ENCODE data around the gene DACT2.

DACT2 gene

DNA sequence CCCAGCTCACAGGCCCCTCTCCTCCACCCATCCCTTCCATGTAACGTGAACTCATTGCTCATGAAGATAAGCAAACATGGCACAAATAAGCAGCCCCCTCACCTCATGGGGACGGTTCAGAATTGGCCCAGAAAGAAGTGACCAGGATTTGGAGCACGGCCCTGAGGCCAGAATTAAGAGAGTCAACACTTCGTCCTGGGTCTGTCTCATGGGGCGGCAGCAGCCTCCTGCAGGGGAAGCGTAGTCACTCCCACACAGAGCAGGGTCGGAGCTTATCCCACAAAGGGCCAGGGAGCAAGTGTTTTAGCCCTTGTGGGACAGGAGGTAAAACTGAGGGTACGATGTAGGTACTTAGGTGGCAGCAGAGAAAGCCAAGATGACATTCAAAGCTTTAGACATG is 28.6 kb upstream of the DACT2 start:
- no peak for DNase-seq

DNA sequence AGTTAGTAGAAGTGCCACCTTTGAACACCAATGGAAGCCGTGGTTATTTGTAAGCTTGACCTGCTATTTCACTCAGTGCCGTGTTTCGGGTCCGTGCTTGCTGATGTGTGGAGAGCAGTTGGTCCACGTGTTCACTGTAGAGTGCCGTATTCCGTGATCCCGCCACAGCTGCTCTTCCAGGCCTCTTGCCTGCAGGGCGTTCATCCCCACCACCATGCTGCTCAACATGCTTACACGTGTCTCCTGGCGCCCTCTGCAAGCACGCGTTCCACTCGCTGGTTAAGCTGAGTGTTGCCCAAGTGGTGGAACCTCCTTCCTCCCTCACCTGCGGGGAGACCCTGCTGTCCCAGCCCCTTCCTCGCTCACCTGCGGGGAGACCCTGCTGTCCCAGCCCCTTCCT is 28.0 kb upstream of the DACT2 start:
- DNase-seq = no peak

DNA sequence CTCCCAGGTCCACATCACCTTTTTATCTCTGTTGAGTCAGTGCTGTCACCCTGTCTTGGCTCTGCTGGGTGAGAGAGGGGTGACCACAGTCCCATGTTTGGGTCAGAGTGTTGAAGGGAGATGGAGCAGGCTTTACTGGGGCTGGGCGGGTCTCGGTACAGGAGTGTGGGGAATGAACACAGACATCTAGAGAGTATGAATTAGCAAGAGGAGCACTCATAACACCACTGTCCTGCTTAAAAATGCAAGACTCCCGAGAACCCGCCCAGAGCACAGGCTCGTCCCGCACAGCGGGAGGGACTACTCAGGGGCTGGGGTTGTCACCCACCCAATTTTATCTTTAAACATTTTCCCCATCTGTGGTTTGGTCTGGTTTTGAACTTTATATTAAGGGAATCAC is 27.5 kb upstream of the DACT2 start:
- DNase-seq = no peak

DNA sequence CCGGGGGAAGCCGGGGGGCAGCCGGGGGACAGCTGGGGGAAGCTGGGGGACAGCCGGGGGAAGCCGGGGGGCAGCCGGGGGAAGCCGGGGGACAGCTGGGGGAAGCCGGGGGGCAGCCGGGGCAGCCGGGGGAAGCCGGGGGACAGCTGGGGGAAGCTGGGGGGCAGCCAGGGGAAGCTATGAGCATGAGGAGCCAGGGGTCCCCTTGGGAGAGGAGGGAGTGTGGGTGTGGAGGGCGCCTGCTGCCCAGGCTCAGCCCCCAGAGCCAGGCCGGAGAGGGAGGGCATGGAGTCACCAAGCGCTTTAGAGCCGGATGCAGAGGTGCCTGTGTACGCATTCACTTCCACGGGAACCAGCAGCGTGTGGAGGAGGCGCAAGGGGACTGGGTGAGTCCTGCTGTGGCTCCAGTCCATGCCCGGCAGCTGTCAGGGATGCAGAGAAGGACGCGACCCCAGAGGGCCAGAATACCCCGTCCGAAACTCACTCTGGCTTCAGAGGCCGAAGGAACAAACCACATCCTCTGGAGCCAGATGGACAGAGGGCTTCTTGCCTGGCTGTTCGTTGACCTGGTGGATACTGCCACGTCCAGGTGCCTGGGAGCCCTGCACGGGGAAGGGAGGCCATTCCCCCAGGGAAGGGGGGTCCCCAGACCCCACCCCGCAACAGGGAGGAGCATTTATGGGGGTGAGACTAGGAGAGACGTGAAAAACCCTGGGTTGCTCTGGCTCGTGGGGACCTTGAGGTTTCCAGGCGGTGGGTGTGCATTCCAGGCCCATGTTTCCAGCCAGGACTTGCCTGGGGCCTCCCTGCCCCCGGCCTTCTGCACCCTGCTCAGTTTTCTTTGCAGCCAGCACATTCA is 26.5 kb upstream of the DACT2 start:
- no peak for DNase-seq

DNA sequence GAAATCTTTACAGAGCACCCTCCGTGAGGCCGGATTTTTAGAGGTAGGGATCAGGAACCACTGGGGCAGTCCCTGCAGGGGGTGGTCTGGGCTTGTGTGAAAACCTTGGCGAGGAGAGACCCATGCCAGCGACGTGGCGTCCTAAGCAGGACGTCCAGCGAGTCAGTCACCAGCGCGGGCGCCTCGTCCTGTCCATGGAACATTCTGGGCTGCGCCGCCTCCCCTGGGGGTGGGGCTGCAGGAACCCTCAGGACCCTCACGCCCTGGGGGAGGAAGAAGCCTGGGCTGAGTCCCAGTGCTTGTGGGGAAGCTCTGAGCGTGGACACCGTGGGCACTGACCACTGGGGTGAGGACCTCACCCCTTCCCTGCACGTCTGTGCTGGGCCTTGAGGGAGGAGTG is 25.7 kb upstream of the DACT2 start:
- DNase-seq = no peak

DNA sequence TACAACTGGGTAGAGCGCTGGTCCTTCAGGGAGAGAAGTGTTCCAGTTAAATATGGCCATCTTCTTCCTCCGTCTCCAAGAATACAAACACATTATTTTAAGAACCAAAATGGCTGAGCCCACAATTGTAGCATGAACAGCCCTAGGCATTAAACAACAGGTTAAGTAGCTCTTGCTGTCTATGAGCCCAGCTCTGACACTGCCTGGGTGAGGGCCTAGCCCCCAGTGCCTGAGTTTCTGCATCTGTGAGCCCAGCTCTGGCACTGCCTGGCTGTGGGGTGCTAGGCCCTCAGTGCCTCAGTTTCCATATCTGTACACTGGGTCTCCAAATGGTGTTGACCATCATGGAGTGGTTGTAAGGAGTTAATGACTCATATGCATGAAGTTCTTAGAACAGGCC is 24.8 kb upstream of the DACT2 start:
- no peak for DNase-seq

DNA sequence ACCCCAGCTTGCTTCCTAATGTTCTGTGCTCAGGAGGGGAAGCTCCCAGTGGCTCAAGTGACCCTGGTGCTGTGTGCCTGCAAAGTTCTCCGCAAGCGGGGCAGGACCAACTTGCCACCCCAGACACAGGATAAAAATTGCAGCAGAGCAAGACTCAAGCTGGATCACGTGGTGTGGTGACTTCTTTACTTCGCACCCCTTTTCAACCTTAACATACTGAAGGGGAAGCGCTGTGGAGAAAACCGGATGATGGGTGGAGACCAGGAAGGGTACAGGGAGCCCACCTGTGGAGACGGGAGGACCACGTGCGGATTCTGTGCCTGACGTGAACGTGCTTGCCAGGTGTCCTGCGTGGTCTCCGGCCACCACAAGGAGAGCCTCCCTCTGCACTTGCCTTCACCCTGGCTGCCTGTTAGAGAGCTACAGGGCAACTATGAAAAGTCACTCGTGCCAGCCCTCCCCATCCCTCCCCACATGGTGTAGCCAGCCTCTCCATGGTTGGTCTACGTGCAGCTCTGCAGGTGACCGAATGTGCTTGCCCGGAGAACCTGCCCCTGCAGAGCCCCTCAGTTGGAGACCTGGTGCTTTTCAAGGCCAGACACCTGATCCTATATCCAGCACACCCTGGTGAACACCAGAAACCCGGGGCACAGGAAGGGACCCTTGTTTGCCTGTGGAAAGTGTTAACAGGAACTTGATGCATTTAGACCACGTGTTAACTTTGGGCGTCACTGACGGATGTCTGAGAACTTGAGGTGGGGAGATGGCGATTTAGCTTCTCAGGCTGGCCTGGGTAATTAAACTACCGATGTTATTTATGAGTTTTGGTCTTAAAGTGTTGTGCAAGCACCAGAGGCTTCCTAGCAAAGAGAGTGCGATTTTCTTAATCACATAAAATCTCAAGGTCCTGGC is 23.9 kb upstream of the DACT2 start:
- DNase-seq = no peak

DNA sequence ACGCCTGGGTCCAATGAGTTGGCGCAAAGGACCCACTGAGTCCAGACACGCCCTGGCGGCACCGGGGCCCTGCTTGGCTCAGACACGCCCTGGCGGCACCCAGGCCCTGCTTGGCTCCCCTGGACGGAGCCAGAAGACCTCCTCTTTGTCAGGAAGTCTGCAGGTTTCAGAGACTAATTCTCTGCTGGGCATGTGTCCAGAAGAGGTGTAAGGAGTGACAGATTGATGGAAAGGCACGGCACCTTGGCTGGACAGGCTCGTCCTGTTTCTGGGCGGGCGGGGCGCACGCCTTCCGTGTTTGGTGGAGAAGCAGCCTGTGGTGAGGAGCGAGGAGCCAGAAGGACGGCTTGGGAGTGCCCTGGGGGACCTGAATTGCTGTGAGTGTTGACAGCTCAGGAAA is 23.1 kb upstream of the DACT2 start:
- no peak for DNase-seq

DNA sequence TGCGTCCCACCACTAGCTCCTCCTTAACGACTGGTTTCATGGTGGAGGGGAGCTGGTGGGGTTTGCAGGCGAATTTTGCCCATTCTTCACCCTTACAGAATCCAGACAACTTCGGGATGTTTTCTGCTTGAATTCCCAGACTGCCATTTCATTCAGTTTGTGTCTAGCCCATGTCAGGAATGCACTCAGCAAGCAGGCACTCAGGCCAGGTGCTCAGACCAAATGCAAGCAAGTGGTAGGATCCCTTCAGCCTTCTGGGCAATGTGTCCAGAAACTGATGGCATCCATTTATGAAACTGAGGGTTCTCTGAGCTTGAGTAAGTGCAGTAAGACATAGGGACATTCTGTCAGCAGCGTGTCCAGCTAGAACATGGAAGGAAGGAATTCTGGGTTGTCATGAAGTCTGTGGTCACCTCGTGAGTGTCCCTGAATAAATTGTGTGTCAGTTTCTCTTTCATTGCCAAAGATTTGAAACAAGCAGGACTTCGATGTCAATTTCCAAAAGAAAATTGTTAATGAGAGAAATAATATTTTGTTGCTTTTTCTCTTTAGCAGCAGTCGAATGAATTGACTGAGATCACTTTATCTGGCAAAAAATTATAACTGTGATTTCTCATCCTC is 21.8 kb upstream of the DACT2 start:
- no peak for DNase-seq

DNA sequence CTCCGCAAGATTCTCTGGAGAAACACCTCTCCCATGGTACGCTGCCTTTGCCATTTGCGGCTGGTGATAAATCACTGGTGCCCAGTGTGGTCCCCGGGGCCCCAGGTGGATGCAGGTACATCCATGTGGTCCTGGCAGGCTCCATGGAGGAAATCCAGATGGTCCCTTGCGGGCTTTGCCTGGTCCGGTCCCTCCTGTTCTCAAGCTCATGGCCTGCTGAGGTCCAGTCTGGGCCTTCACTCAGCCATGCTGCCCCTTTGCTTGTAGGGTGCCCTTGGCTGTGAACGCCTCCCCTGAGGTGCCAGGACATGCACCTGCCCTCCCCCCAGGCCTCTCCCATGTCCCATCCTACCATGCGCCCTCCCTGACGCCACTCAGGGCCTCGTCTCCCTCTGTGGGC is 21.2 kb upstream of the DACT2 start:
- DNase-seq = no peak

DNA sequence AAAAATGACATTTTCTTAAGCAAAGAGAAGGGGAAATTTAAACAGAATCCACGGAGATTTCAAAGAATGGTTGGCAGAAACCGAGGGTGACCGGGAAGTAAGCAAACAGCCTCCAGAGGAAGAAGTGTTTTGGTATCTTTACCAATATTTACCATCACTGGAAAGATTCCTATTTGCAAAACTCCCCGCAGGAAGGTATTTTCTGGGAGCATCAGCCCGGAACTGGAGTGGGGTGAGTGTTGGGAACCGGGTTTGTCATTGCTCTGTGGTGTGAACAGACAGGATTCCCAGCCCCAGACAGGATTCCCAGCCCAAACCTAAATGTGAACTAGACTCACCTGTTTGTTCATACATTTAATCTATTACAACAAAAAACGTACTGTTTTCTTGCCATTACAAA is 19.2 kb upstream of the DACT2 start:
- DNase-seq = no peak

DNA sequence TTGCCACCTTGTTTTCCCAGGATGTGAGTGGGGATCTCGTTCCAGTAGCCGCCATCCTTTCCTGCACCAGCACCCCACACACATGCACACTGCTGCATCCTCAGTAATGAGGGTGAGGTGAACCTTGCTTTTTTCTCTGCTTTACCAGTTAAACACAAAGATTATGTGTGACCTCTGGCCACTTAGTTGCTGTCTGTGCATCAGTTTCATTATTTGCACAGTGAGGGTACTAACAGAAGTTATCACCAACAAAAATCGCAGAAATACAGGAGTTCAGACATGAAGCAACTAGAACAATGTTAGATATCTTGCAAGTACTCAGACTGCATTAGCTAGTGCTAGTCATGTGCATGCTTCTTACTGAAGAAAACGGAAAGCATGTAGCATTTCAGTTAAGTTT is 17.4 kb upstream of the DACT2 start:
- no peak for DNase-seq

DNA sequence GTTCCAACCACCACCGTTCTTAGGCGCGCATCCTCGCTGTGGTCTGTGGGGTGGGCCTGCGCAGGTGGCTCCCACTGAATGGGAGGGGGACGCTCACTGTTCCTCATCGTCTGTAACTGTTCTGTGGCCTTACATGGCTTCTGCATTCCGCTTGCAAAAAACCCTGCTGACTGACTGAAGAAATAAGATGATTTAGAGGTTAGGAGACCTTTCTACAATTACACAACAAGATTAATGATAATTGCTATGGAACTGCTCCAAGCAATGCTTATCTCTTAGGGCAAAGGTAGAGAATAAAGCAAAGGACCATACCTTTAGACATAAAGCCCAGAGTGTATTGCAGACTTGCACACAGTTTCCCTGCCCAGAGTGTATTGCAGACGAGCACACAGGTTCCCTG is 14.4 kb upstream of the DACT2 start:
- DNase-seq = no peak

DNA sequence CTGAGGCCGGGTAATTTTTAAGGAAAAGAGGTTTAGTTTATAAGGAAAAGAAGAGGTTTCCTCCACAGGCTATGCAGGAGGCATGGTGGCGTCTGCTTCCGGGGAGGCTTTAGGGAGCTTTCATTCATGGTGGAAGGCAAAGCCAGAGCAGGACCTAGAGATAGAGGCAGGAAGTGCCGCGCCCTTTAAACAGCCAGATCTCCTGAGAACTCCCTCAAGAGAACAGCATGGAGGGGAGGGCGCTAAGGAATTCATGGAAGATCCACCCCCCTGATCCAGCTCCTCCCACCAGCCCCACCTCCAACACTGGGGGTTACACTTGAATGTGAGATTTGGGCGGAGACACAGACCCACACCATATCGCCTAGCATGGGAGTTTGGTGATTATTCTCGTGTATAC is 13.9 kb upstream of the DACT2 start:
- DNase-seq = no peak

DNA sequence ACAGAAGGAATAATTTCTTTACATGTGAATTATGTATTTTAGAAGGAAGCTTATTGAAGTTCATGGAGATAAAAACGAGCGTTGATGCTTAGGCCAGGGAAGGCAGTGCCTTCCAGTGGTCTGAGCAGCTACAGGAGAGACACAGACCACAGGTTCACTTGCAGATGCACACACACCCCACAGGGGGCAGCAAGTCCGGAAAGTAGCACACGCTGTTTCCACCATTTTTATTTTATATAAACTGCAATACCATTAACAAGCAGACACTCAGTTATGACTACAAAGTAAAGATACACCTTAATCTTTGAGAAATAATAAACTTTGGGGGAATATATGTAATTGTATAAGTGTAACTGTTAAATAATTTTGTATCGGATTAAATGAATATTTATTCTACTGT is 13.5 kb upstream of the DACT2 start:
- DNase-seq = no peak

DNA sequence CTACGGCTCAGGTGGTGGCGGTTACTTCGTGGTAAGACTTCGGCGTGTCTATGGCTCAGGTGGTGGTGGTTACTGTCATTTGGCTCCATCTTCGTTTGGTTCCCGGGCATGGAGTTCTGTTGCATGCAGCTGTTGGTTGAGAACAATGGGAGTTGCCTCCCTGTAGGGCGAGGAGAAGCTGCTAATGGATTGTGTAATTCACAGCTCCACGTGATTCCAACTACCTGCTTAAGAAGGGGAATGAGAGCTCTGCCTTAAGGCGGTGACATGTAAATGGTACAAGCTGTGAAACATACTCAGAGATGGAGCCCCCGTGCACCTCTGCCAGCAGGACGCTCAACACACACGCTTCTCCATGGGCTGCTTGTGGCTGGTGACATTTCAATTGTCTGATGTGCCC is 12.4 kb upstream of the DACT2 start:
- no peak for DNase-seq

DNA sequence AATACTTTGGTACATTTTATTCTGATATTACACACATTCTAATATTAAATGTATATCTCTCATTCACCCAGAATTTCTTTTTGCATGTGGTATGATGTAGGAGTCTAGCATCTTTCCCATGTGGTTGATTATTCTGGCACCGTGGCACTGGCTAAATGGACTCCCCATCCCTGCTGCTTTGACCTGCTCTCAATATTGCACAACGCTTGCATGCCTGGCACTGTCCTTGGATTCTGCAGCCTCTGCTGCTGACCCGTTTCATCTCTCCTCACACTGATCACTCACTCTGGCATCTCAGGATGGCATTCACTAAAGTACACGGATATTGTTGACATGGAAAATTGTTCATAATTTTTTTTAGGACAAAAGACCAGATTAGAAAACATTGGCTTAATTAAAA is 11.5 kb upstream of the DACT2 start:
- DNase-seq = no peak

DNA sequence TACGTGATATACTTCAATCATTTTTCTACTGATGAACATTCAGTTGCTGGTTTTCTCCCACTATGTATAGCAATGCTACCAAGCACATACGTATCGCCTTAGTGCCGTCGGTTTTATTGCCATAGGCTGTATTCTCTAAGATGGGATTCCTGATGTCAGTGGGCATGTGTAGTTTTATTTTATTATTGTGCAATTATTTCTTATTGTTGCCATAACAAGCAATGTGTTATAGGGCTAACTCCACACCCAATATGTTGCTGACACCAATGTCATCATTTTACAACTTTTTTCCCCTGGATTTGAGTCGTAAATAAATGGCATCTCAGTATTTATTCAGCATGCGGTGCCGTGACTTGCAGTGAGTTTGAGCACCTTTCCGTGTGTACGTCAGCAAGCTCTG is 10.8 kb upstream of the DACT2 start:
- DNase-seq = no peak

DNA sequence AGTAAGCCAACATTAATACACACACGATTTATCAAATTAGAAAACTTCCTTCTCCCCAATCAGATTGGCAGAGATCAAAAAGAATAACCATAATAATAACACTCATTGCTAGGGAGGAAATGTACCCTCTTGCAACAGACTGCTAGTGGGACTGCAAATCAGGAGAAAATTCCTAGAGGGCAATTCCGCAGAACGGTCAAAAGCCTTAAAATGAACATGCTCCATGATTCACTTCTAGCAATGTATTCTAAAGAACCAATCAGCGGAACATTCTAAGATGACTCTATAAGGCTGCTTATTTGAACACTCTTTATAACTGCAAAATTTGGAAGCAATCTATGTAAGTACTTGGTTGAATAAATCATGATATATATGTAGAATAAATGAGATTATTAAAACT is 8.5 kb upstream of the DACT2 start:
- DNase-seq = no peak

DNA sequence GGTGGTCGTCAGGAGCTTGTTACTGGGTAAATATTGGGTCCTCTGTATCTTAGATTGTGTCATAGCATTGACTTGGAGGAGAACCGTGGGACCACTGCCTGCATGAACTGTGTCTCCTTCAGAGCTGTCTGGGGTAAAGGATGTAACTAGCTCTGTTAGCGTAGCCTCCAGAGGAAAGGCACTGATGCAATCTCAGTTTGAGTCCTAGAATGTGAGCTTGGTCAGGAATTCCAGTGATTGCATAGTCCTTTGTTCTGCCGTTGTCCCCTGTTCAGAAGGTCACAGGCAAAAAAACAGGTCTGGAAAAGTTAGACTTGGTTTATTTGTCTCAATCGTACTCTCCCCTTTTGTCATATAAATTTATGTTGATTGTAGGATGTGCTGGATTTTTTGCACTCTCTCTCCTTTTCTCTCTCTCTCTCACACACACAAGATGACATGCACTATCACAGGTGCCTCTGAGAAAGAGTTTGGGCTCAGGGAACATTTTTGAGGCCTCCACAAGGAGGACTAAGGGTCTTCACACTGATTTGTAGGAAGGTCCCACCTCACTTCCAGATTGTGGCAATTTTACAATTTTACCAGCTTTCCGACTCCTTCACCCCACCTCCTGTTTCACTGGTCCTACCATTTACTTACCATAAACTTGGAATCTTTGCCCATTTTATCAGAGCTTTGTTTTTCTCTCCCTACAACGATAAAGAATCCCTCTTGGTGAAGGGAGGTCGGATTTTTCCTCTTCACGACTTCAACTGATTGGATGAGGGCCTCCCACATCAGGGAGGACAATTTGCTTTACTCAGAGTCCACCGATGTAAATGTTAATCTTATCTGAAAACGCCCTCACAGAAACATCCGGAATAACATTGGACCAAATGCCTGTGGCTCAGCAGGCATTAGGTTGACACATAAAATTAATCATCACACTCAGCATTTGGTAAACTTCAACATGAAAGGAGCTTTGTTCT is 7.0 kb upstream of the DACT2 start:
- DNase-seq = no peak

DNA sequence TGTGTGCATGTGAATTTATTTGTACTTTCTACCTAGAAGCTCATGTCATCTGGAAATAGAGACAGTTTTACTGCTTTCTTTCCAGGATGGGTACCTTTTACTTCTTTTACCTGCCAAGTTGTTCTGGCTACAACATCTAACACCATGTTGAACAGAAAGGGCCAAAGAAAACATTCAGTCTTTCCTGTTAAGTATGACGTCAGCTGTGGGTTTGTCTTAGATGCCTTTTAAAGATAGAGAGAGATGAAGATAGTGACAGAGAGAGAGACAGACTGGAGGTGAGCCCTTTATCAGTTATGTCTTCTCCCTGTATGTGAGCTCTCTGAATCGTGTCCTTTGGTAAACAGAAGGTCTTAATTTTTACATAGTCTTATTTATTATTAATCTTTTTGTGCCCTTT is 3.4 kb upstream of the DACT2 start:
- no peak for DNase-seq

DNA sequence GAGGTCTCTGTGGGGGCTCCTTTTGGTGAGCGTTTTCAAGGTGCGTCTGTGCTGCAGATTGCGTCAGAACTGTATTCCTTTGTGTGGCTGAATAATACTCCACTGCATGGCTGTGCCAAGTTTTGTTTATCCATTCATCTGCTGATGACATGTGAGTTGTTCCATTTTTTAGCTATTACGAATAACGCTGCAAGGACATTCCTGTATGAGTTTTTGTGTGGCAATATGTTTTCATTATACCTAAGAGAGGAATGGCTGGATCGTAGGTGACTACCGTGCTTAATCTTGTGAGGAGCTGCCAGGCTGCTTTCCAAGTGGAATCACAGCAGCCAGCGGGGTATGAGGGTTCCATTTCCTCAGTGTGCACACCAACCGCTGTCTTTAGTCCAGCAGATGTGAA is 1.1 kb upstream of the DACT2 start:
- DNase-seq = no peak

All from activated CD4-positive, alpha-beta T cell treated with anti-CD3 and anti-CD28 coated beads, Interleukin-2, Interleukin-6, amounts not matched to agents 100 ng/mL and 50 ng/mL, durations not matched to agents 16 hours and 8 hours (primary cell).